Measurements from ENCODE around the gene SETBP1. TPM values are rescaled to one million over a fixed set of nuclear protein-coding genes. Genes with fewer than 3 reads are reported as not detected.

Gene SETBP1
- total and polyA plus RNA-seq, 2 of the 4 experiments (the other 2 are of a cell fraction) = 0.19 to 0.36 TPM

DNA sequence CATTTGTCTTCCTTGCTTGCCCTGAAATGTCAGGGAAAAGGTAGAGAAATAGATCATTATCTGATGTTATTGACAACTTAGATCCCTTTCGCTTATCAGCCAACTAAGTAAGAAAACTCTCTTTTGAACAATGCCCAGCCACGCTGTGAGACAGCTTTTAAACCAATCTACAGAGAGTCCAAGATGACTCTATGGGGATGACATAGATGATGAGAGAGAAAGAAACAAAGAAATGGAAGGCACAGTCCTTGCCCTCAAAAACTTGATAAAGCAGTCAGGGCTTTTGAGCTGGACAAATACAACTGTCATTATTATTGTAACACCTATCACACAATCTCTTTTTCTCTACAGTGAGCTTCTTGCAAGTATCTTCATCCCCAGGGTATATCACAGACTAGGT, 222.6 kb downstream of the SETBP1 start:
- BruUV-seq (replicated peaks) = no TSS peak
- TF ChIP-seq, protein P1, sequence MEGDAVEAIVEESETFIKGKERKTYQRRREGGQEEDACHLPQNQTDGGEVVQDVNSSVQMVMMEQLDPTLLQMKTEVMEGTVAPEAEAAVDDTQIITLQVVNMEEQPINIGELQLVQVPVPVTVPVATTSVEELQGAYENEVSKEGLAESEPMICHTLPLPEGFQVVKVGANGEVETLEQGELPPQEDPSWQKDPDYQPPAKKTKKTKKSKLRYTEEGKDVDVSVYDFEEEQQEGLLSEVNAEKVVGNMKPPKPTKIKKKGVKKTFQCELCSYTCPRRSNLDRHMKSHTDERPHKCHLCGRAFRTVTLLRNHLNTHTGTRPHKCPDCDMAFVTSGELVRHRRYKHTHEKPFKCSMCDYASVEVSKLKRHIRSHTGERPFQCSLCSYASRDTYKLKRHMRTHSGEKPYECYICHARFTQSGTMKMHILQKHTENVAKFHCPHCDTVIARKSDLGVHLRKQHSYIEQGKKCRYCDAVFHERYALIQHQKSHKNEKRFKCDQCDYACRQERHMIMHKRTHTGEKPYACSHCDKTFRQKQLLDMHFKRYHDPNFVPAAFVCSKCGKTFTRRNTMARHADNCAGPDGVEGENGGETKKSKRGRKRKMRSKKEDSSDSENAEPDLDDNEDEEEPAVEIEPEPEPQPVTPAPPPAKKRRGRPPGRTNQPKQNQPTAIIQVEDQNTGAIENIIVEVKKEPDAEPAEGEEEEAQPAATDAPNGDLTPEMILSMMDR (conservative IDR thresholded peaks at IDR 0.05; ENCODE audit: low read depth, low read length) = no peak
- no peak for TF ChIP-seq RCOR1 (IDR thresholded peaks at IDR 0.05; ENCODE audit: insufficient replicate concordance, low read length)
- no peak for TF ChIP-seq RAD21 (IDR thresholded peaks at IDR 0.05; ENCODE audit: low read length)
- no peak overlapping the region for H3K23ac ChIP-seq (ENCODE audit: low read depth, low read length)
- no peaks in the 10 kb centered on the region for H4K20me1 ChIP-seq (ENCODE audit: insufficient read depth, low read length)
- no peaks in the 10 kb centered on the region for H3K4me1 ChIP-seq (ENCODE audit: control insufficient read depth, insufficient read depth, low read length)
- no peak overlapping the region for H3K56ac ChIP-seq (ENCODE audit: extremely low read depth, insufficient read depth, low read length)
- in situ Hi-C loops (cut with MboI; ENCODE audit: low sequenced_read_pairs) = no loop called here
- no peaks in the 10 kb centered on the region for H3K36me3 ChIP-seq (ENCODE audit: control insufficient read depth, insufficient read depth, low read length)
- no peaks in the 10 kb centered on the region for H3K9me1 ChIP-seq (ENCODE audit: insufficient read depth, low read length)
- H3K14ac ChIP-seq (replicated peaks; ENCODE audit: low read depth, low read length) = no peak overlapping the region
- no peak overlapping the region for H4K5ac ChIP-seq (ENCODE audit: low read depth, low read length)
- H2AK9ac ChIP-seq (replicated peaks; ENCODE audit: low read depth, low read length, poor library complexity) = no peak overlapping the region
- dilution Hi-C loops (cut with HindIII; ENCODE audit: low sequenced_read_pairs, unreplicated experiment) = no loop called here
- ATAC-seq (ENCODE audit: low read depth) (no peak), DNase-seq (no peak)
- no peak overlapping the region for H3K27ac ChIP-seq (ENCODE audit: insufficient read depth, low read length)
- ChIA-PET CTCF (no interaction called here), POLR2A (ENCODE audit: unreplicated experiment) (no interaction called here)
- H2BK5ac ChIP-seq (ENCODE audit: low read depth, low read length, poor library complexity, severe bottlenecking) = no peak overlapping the region
- H3K9me3 ChIP-seq (ENCODE audit: control insufficient read depth, insufficient read depth, low read length) = no peaks in the 10 kb centered on the region
- H3K27me3 ChIP-seq (ENCODE audit: control insufficient read depth, insufficient read depth, low read length) = no peaks in the 10 kb centered on the region
- H3K9ac ChIP-seq (ENCODE audit: low read depth, low read length) = no peak overlapping the region
- no peak overlapping the region for H3K18ac ChIP-seq (ENCODE audit: low read depth, low read length)
- H4K91ac ChIP-seq (ENCODE audit: insufficient read depth, low read depth, low read length) = no peak overlapping the region
- no peak overlapping the region for H3K4me3 ChIP-seq (ENCODE audit: insufficient read depth, low read depth, low read length)
- no peak overlapping the region for H2AK5ac ChIP-seq (ENCODE audit: low read depth, low read length)
- no peak overlapping the region for H2BK20ac ChIP-seq (ENCODE audit: low read depth, low read length)
- no peak overlapping the region for H2BK120ac ChIP-seq (ENCODE audit: low read depth, low read length)
- intact Hi-C loops (cut with micrococcal nuclease) = loop anchor here (5.0 to 10.0 kb wide), 2 partner anchors 311 to 484 kb away; no protein-coding TSS in a partner anchor
- no peak overlapping the region for H2BK15ac ChIP-seq (ENCODE audit: low read depth, low read length)
- H4K8ac ChIP-seq (ENCODE audit: low read depth in 2 of 2, low read length in 2 of 2) = no peak overlapping the region
- no peak overlapping the region for H3K4me2 ChIP-seq (ENCODE audit: low read depth, low read length)
- no peak overlapping the region for H2AFZ ChIP-seq (replicated peaks; ENCODE audit: low read length, poor library complexity)
- no peak overlapping the region for H3K4ac ChIP-seq (ENCODE audit: low read depth, low read length)
- H3K79me1 ChIP-seq (ENCODE audit: low read depth in 1 of 2, low read length in 2 of 2) = no peaks in the 10 kb centered on the region
- no CpG with 5 or more reads among the region's 2 CpGs for WGBS, 2 experiments (ENCODE audit: extremely low coverage in 2 of 2, insufficient read length in 1 of 2)

Data from IMR-90 (cell line).